NCI-H2196 treated with DMSO at 0.1 percent for 48 hours (cell line): Measurements from ENCODE around the gene RAG2.
"Not testable (repeated sequence)": the region's sequence is repeated elsewhere in the genome, so short reads cannot be mapped to it uniquely, and the experiment has no call there.

Source experiments
- DNase-seq: peaks from one replicate; lab custom pipeline; 2025; ENCODE audit not compliant: unreplicated experiment; lab: John Stamatoyannopoulos, UW

Gene RAG2

DNA sequence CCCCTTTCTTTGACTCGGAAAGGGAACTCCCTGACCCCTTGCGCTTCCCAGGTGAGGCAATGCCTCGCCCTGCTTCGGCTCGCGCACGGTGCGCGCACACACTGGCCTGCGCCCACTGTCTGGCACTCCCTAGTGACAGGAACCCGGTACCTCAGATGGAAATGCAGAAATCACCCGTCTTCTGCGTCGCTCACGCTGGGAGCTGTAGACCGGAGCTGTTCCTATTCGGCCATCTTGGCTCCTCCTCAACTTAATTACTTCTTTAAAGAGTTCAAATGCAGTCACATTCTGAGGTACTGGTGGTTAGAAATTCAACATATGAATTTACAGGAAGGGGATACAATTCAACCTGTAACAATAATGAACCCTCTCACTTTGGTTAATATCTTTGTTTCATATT lies 40.6 kb downstream of the RAG2 start:
- not testable (repeated sequence) for DNase-seq

DNA sequence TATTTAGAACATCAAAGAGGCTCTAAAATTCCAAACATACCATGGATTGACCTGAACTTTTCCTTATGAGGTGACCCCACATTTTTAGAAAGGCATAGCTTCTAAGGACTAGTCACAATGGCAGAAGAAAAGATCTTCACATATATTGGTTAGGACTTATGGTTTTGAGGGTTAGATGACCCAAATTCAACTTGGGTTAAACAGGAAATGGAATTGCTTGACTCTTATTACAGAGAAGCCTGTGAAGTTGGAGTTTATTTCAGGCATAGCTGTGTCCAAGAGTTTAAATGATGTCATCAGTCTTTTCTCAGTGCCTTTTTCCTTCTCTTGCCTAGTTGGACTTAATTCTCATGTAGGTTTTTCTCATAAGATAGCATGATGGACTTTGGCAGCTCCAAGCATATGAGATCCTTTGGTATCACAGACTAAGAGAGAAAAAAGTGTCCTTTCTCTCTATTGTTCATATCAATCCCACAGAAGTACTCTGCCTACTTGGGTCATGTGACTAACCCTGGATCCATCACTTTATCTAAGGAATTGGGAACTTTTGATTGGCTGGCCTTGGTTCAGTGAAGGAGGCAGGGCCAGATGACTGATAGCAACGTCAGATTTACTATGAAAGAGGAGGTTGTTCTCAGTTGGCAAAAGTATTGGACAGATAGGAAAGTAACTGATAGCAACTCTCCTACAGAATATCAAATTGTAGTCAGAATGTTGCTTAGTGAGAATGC lies 47.5 kb downstream of the RAG2 start:
- no peak for DNase-seq
